OCI-LY7 (cell line): Measurements from ENCODE around the gene GALR3. TPM values are rescaled to one million over a fixed set of nuclear protein-coding genes. Genes with fewer than 3 reads are reported as not detected.

Source experiments
- BruUV-seq: library from RNA; stranded (reverse); fragments of 400-500 nt; replicated peaks from 2 replicates; lab custom pipeline; 2021; lab: Mats Ljungman, UMichigan
- CTCF ChIA-PET: fragments of 300-600 bp; sonication (Branson Sonifier 250); formaldehyde crosslinking; loops from one replicate; lab custom pipeline; 2022; ENCODE audit warnings: antibody characterized with exemption; ENCODE audit not compliant: unreplicated experiment; lab: Charles Lee
- POLR2A ChIA-PET: fragments of 300-600 bp; sonication (Branson Sonifier 250); formaldehyde crosslinking; loops from one replicate; lab custom pipeline; 2022; ENCODE audit warnings: antibody characterized with exemption; lab: Charles Lee
- DNase-seq: peaks from one replicate; pipeline ENCODE4 v3.0.0-alpha.2; 2015; ENCODE audit warnings: low spot score
- H2AFZ ChIP-seq: fragments of 200-600 bp; sonication (generic), shearing (Covaris generic); 2 replicates; pipeline ENCODE4 v1.6.1; 2014; ENCODE audit warnings: mild to moderate bottlenecking, antibody characterized with exemption, low read length, moderate library complexity
- H3K27ac ChIP-seq: fragments of 200-600 bp; sonication (generic); 2 replicates; pipeline ENCODE4 v1.5.1; 2014; ENCODE audit warnings: mixed run types, low read depth, mild to moderate bottlenecking, moderate library complexity, low read length, inconsistent platforms; ENCODE audit not compliant: poor library complexity, severe bottlenecking
- H3K36me3 ChIP-seq: fragments of 200-600 bp; sonication (generic); 2 replicates; pipeline ENCODE4 v1.6.1; 2014; ENCODE audit warnings: mild to moderate bottlenecking, antibody characterized with exemption, low read length, moderate library complexity, mixed read lengths; ENCODE audit not compliant: insufficient read depth
- H3K4me1 ChIP-seq: fragments of 200-600 bp; sonication (generic); 2 replicates; pipeline ENCODE4 v1.5.1; 2014; ENCODE audit warnings: mild to moderate bottlenecking, low read length; ENCODE audit not compliant: insufficient read depth, poor library complexity, severe bottlenecking
- H3K4me2 ChIP-seq: fragments of 200-600 bp; sonication (generic); 2 replicates; pipeline ENCODE4 v1.6.1; 2014; ENCODE audit warnings: mild to moderate bottlenecking, low read length
- H3K4me3 ChIP-seq: fragments of 200-600 bp; sonication (generic); 2 replicates; pipeline ENCODE4 v1.5.1; 2014; ENCODE audit warnings: mild to moderate bottlenecking, low read depth, low read length; ENCODE audit not compliant: poor library complexity, severe bottlenecking
- H3K79me2 ChIP-seq: fragments of 200-600 bp; sonication (generic); 2 replicates; pipeline ENCODE4 v1.6.1; 2016; ENCODE audit warnings: low read depth, mild to moderate bottlenecking, low read length, moderate library complexity, mixed read lengths; ENCODE audit not compliant: insufficient read depth
- H3K9me2 ChIP-seq: fragments of 200-600 bp; sonication (generic); 2 replicates; pipeline ENCODE4 v1.6.1; 2016; ENCODE audit warnings: mild to moderate bottlenecking, low read length, mixed read lengths; ENCODE audit not compliant: insufficient read depth
- H3K9me3 ChIP-seq: fragments of 200-600 bp; sonication (generic); 2 replicates; pipeline ENCODE4 v1.6.1; 2014; ENCODE audit warnings: mild to moderate bottlenecking, mixed run types, low read length, mixed read lengths
- H4K20me1 ChIP-seq: fragments of 200-600 bp; sonication (generic); 2 replicates; pipeline ENCODE4 v1.6.1; 2014; ENCODE audit warnings: mild to moderate bottlenecking, antibody characterized with exemption, low read length, moderate library complexity, mixed read lengths; ENCODE audit not compliant: insufficient read depth
- CTCF ChIP-seq: fragments of 200-600 bp; sonication (generic); conservative IDR thresholded peaks from 2 replicates; pipeline ENCODE4 v1.5.1; 2014; ENCODE audit warnings: mild to moderate bottlenecking, antibody characterized with exemption, low read length, moderate library complexity, mixed read lengths
- EZH2phosphoT487 ChIP-seq: fragments of 200-600 bp; sonication (generic); IDR thresholded peaks from 2 replicates; pipeline ENCODE4 v1.6.1; 2018; ENCODE audit warnings: low read depth, borderline replicate concordance, mild to moderate bottlenecking, mixed run types, antibody characterized with exemption, low read length, moderate library complexity, mixed read lengths
- intact Hi-C: fragments of 100-400 bp; cut with micrococcal nuclease; formaldehyde crosslinking; loops from one replicate; pipeline ENCODE4 v1.10.0; 2022; ENCODE audit not compliant: unreplicated experiment
- total RNA-seq, 2 experiments: library from RNA; depleted of rRNA in 1 of 2; stranded (reverse); fragments of >200 nt in 1 of 2; shearing (Covaris generic) in 1 of 2; gene quantifications; 2 replicates each; pipeline ENCODE4 v1.2.3, GENCODE V29; 2014 to 2022

The GALR3 gene
- total RNA-seq, 2 experiments from 2014 or later, result not detected

GRCh38 chr22:37781434-37782059 is 41.6 kb upstream of the GALR3 start:
- no peak for TF ChIP-seq EZH2phosphoT487
- TF ChIP-seq CTCF, result peak; percentile 43; the same call in 1 of the 2 replicates
- Histone ChIP-seq H3K4me1 (peaks cover 14% of the 10 kb centered on the region), H3K79me2 (no peaks in the 10 kb centered on the region), H4K20me1 (no peaks in the 10 kb centered on the region), H3K9me3 (no peaks in the 10 kb centered on the region), H3K27ac (no peak overlapping the region), H2AFZ (no peak overlapping the region), H3K4me2 (no peak overlapping the region), H3K4me3 (no peak overlapping the region), H3K9me2 (no peaks in the 10 kb centered on the region), H3K36me3 (no peaks in the 10 kb centered on the region)
- intact Hi-C loops, result no loop called here
- CTCF ChIA-PET, result no interaction called here
- BruUV-seq, result no TSS peak
- peak; percentile 19 for DNase-seq
- POLR2A ChIA-PET, result no interaction called here

GRCh38 chr22:37782340-37783168 is 40.6 kb upstream of the GALR3 start:
- intact Hi-C loops, result no loop called here
- no peaks in the 10 kb centered on the region for H3K79me2 ChIP-seq
- POLR2A ChIA-PET, result interaction anchor here (0.5 kb wide), 1 partner anchor 376 kb away, joined by 3 read pairs; no protein-coding TSS in a partner anchor
- H3K27ac ChIP-seq, result no peak overlapping the region
- no peak overlapping the region for H2AFZ ChIP-seq
- no peaks in the 10 kb centered on the region for H3K36me3 ChIP-seq
- H3K4me3 ChIP-seq, result no peak overlapping the region
- no peak for TF ChIP-seq EZH2phosphoT487
- TF ChIP-seq CTCF, result 0 out of 2 replicates have a peak, but pooled peaks have one; percentile 16
- no peaks in the 10 kb centered on the region for H3K9me3 ChIP-seq
- no peaks in the 10 kb centered on the region for H4K20me1 ChIP-seq
- CTCF ChIA-PET, result no interaction called here
- H3K4me2 ChIP-seq, result no peak overlapping the region
- H3K9me2 ChIP-seq, result no peaks in the 10 kb centered on the region
- DNase-seq, result no peak
- H3K4me1 ChIP-seq, result peaks cover 8% of the 10 kb centered on the region
- BruUV-seq, result no TSS peak
